HepG2 (cell line): ENCODE results near the gene CCM2. TPM values are rescaled to one million over a fixed set of nuclear protein-coding genes. Genes with fewer than 3 reads are reported as not detected.

ENCODE experiments used
- ATAC-seq: fragments of 200-7000 bp; cut with Tn5 transposase; 3 replicates; pipeline ENCODE4 v1.9.1; 2020; ENCODE audit warnings: mild to moderate bottlenecking, moderate library complexity
- BruUV-seq: library from RNA; stranded (reverse); fragments of 400-500 nt; replicated peaks from 2 replicates; lab custom pipeline; 2021; lab: Mats Ljungman, UMichigan
- CTCF ChIA-PET: fragments of 300-600 bp; formaldehyde crosslinking; extraction: SDS; loops from one replicate; lab custom pipeline; 2021; ENCODE audit warnings: low total read pairs, inconsistent platforms, low intra/inter-chr PET ratio; lab: Yijun Ruan, JAX
- POLR2A ChIA-PET: fragments of 350-600 bp; sonication (Branson Sonifier 250); formaldehyde crosslinking; loops from one replicate; lab custom pipeline; 2020; ENCODE audit warnings: antibody characterized with exemption, inconsistent platforms; lab: Yijun Ruan, JAX
- DNase-seq: peaks from one replicate; pipeline ENCODE4 v3.0.0-alpha.2; 2015; ENCODE audit warnings: low spot score
- FAIRE-seq: peaks from 3 replicates; lab custom pipeline; 2011; peaks lifted over from hg19 to GRCh38; lab: Jason Lieb, UNC
- H2AFZ ChIP-seq: one replicate; pipeline ENCODE4 v1.6.1; 2011; ENCODE audit warnings: low read length, inconsistent platforms
- H3K27ac ChIP-seq: fragments of 300-600 bp; 3 replicates; pipeline ENCODE4 v1.8.0; 2011; ENCODE audit warnings: mixed run types, mild to moderate bottlenecking, mixed read lengths, low read length, inconsistent platforms; ENCODE audit not compliant: insufficient read depth; ENCODE audit errors: extremely low read length
- H3K27me3 ChIP-seq, 2 experiments: fragments of 200-600 bp in 1 of 2; 2 replicates in 1 of 2; 3 replicates in 1 of 2; pipeline versions ENCODE4 v1.6.0 to v1.8.0; 2011; ENCODE audit warnings: low read length in 2 of 2, mild to moderate bottlenecking in 2 of 2, moderate library complexity in 2 of 2, inconsistent platforms in 1 of 2; ENCODE audit not compliant: insufficient read depth in 2 of 2, control insufficient read depth in 1 of 2
- H3K36me3 ChIP-seq, 2 experiments: fragments of 200-600 bp in 1 of 2; replicated peaks in 1 of 2; 2 replicates in 1 of 2; 3 replicates in 1 of 2; pipeline versions ENCODE4 v1.5.1 to v1.8.0; 2011; ENCODE audit warnings: low read length in 2 of 2, inconsistent platforms in 1 of 2; ENCODE audit not compliant: insufficient read depth in 2 of 2, control insufficient read depth in 1 of 2
- H3K4me1 ChIP-seq: 2 replicates; pipeline ENCODE4 v1.5.1; 2012; ENCODE audit warnings: low read length, inconsistent platforms; ENCODE audit not compliant: insufficient read depth
- H3K4me2 ChIP-seq: 2 replicates; pipeline ENCODE4 v1.6.0; 2011; ENCODE audit warnings: low read depth, low read length, inconsistent platforms
- H3K4me3 ChIP-seq, 3 experiments: fragments of 200-600 bp in 1 of 3; sonication (generic), shearing (Covaris generic) in 1 of 3; replicated peaks in 1 of 3; 2 replicates each; pipeline ENCODE4 v1.5.1; 2011 to 2016; ENCODE audit warnings: low read length in 3 of 3, inconsistent platforms in 2 of 3, low read depth in 2 of 3, mild to moderate bottlenecking in 2 of 3, control low read depth in 1 of 3, mixed read lengths in 1 of 3; ENCODE audit not compliant: insufficient read depth in 1 of 3
- H3K79me2 ChIP-seq: one replicate; pipeline ENCODE4 v1.6.1; 2011; ENCODE audit warnings: low read length, inconsistent platforms; ENCODE audit not compliant: insufficient read depth
- H3K9ac ChIP-seq: 2 replicates; pipeline ENCODE4 v1.6.0; 2011; ENCODE audit warnings: mild to moderate bottlenecking, low read depth, low read length, inconsistent platforms; ENCODE audit not compliant: insufficient read depth
- H3K9me3 ChIP-seq: 2 replicates; pipeline ENCODE4 v1.5.1; 2012; ENCODE audit warnings: mild to moderate bottlenecking, low read length
- H4K20me1 ChIP-seq: 2 replicates; pipeline ENCODE4 v1.6.0; 2011; ENCODE audit warnings: inconsistent platforms, mild to moderate bottlenecking, low read length, moderate library complexity; ENCODE audit not compliant: insufficient read depth
- DRAP1 ChIP-seq: IDR thresholded peaks from 2 replicates; pipeline ENCODE4 v1.6.1; 2016; ENCODE audit warnings: missing genetic modification reagents, missing compliant biosample characterization
- FOXA1 ChIP-seq, 2 experiments: fragments of 450-650 bp in 1 of 2; sonication (generic) in 1 of 2; formaldehyde crosslinking in 1 of 2; IDR thresholded peaks; 2 replicates each; pipeline versions ENCODE4 v1.4.0 to v1.6.1; 2016 to 2020; ENCODE audit warnings: missing genetic modification reagents in 1 of 2
- FOXP4 ChIP-seq: sonication (generic); formaldehyde crosslinking; IDR thresholded peaks from 2 replicates; pipeline ENCODE4 v1.4.0; 2020; ENCODE audit warnings: missing genetic modification reagents
- HNF1B ChIP-seq: sonication (generic); formaldehyde crosslinking; IDR thresholded peaks from 2 replicates; pipeline ENCODE4 v1.5.1; 2020; ENCODE audit warnings: mild to moderate bottlenecking, moderate library complexity, missing genetic modification reagents
- HNF4G ChIP-seq, 2 experiments: sonication (generic) in 1 of 2; formaldehyde crosslinking in 1 of 2; IDR thresholded peaks; 2 replicates each; pipeline versions ENCODE4 v1.4.0 to v1.6.1; 2011 to 2020; ENCODE audit warnings: borderline replicate concordance in 2 of 2, low read depth in 2 of 2, mild to moderate bottlenecking in 2 of 2, low read length in 1 of 2, missing genetic modification reagents in 1 of 2, moderate library complexity in 1 of 2
- MAZ ChIP-seq, 2 experiments: sonication (generic) in 1 of 2; formaldehyde crosslinking in 1 of 2; IDR thresholded peaks; 2 replicates each; pipeline versions ENCODE4 v1.5.0 to v1.6.1; 2012 to 2020; ENCODE audit warnings: low read depth in 2 of 2, mild to moderate bottlenecking in 2 of 2, borderline replicate concordance in 1 of 2, improper control_type of control experiment in 1 of 2, low read length in 1 of 2, missing genetic modification reagents in 1 of 2, moderate library complexity in 1 of 2
- PHF8 ChIP-seq: sonication (generic); formaldehyde crosslinking; IDR thresholded peaks from 2 replicates; pipeline ENCODE4 v1.5.0; 2020; ENCODE audit warnings: missing genetic modification reagents
- SOX5 ChIP-seq: IDR thresholded peaks from 2 replicates; pipeline ENCODE4 v1.6.1; 2016; ENCODE audit warnings: borderline replicate concordance
- ZBTB39 ChIP-seq: sonication (generic); formaldehyde crosslinking; IDR thresholded peaks from 2 replicates; pipeline ENCODE4 v1.5.0; 2020; ENCODE audit warnings: missing genetic modification reagents
- ZMYM3 ChIP-seq: sonication (generic); formaldehyde crosslinking; IDR thresholded peaks from 2 replicates; pipeline ENCODE4 v1.5.1; 2020; ENCODE audit warnings: mild to moderate bottlenecking, missing genetic modification reagents
- ZNF687 ChIP-seq: sonication (generic); formaldehyde crosslinking; IDR thresholded peaks from 2 replicates; pipeline ENCODE4 v1.5.1; 2020; ENCODE audit warnings: mild to moderate bottlenecking, missing genetic modification reagents, moderate library complexity
- WGBS: methylation state at CpG from one replicate; pipeline ENCODE4 v1.1.6; 2017; ENCODE audit warnings: low lambda C conversion rate; 5-methylcytosine and 5-hydroxymethylcytosine counted together
- in situ Hi-C: cut with HindIII; loops from 2 replicates; pipeline ENCODE4 v1.10.0; 2017; ENCODE audit warnings: low pct_unique_long_range_greater_than_20kb; ENCODE audit not compliant: extremely low pct_ligation_motif_present
- intact Hi-C: fragments of 100-400 bp; cut with micrococcal nuclease; formaldehyde crosslinking; loops from one replicate; pipeline ENCODE4 v1.10.0; 2022; ENCODE audit not compliant: unreplicated experiment
- polyA plus RNA-seq, 8 experiments: library from polyadenylated mRNA; depleted of rRNA in 3 of 8; stranded (reverse) in 7 of 8; unstranded in 1 of 8; fragments of >200 nt; fragmentation: Illumina TruSeq in 4 of 8; extraction: Trizol in 4 of 8; gene quantifications; 2 replicates each; pipeline versions ENCODE4 v1.2.1 to v1.2.3, GENCODE V29; 2011 to 2016; ENCODE audit warnings: low read depth in 4 of 8, missing spikeins in 1 of 8, mixed read lengths in 1 of 8; ENCODE audit not compliant: insufficient read depth in 1 of 8
- total RNA-seq, 5 experiments: library from RNA; depleted of rRNA; stranded (reverse); fragments of >200 nt; fragmentation: Illumina TruSeq; extraction: Trizol; gene quantifications; 2 replicates each; pipeline ENCODE4 v1.2.3, GENCODE V29; 2016; ENCODE audit warnings: low read depth in 1 of 5

The CCM2 gene
- total and polyA plus RNA-seq, 2 of the 13 experiments (the other 11 are each of a cell fraction or from before 2014, with no cell fraction given): 13.7 to 15.8 TPM

- H3K9ac ChIP-seq: no peak overlapping the region; the same call in 1 of the 2 replicates
- no peaks in the 10 kb centered on the region for H3K36me3 ChIP-seq
- 17% methylated on average over 3 of the region's 3 CpGs for WGBS
- no peaks in the 10 kb centered on the region for H3K9me3 ChIP-seq
- POLR2A ChIA-PET: interaction anchor here (0.6 to 1.8 kb wide), 4 partner anchors 9 to 63 kb away, joined by 3 to 9 read pairs (median 3); no protein-coding TSS in a partner anchor
- CTCF ChIA-PET: no interaction called here
- peak overlapping the region; percentile 71 for H3K27ac ChIP-seq
- H3K27me3 ChIP-seq: no peaks in the 10 kb centered on the region
- H2AFZ ChIP-seq: no peak overlapping the region
- peak overlapping the region in 2 of 3 experiments; percentile 33 to 47; a peak in 4 of 6 replicates for H3K4me3 ChIP-seq
- peaks cover 12% of the 10 kb centered on the region for H3K79me2 ChIP-seq
- DNase-seq (peak; percentile 50), FAIRE-seq (peak; percentile 81), ATAC-seq (peak; percentile 91)
- no TSS peak for BruUV-seq
- intact Hi-C loops (no loop called here), in situ Hi-C loops (no loop called here)
- peaks cover 70% of the 10 kb centered on the region for H3K4me1 ChIP-seq
- no peaks in the 10 kb centered on the region for H4K20me1 ChIP-seq
- peak overlapping the region; percentile 85 for H3K4me2 ChIP-seq
- peak; percentile 62 for TF ChIP-seq HNF4G (IDR thresholded peaks at IDR 0.05; ENCODE audit: borderline replicate concordance, low read depth, low read length)
- TF ChIP-seq HNF4G (CRISPR knock-in tag; IDR thresholded peaks at IDR 0.05; ENCODE audit: borderline replicate concordance, low read depth): peak; percentile 47; the same call in 1 of the 2 replicates
- peak; percentile 59; the same call in 1 of the 2 replicates for TF ChIP-seq SOX5 (CRISPR knock-in tag)
- TF ChIP-seq ZNF687: peak; percentile 57
- no peak for TF ChIP-seq FOXA1 (IDR thresholded peaks at IDR 0.05)
- peak; percentile 68 for TF ChIP-seq FOXA1 (CRISPR knock-in tag; IDR thresholded peaks at IDR 0.05)
- TF ChIP-seq DRAP1 (CRISPR knock-in tag): peak; percentile 18; the same call in 1 of the 2 replicates
- TF ChIP-seq ZMYM3 (CRISPR knock-in tag): peak; percentile 36; the same call in 1 of the 2 replicates
- TF ChIP-seq FOXP4: peak; percentile 88
- no peak for TF ChIP-seq MAZ (IDR thresholded peaks at IDR 0.05; ENCODE audit: borderline replicate concordance, low read depth, low read length)
- no peak for TF ChIP-seq MAZ (CRISPR knock-in tag; IDR thresholded peaks at IDR 0.05; ENCODE audit: low read depth)
- TF ChIP-seq ZBTB39 (CRISPR knock-in tag): no peak
- TF ChIP-seq PHF8: 0 out of 2 replicates have a peak, but pooled peaks have one; percentile 22
- TF ChIP-seq HNF1B (CRISPR knock-in tag): 0 out of 2 replicates have a peak, but pooled peaks have one; percentile 23
Measured at GRCh38 chr7:45036317-45036716, 36.3 kb downstream of the CCM2 start.
